KBM-7 (cell line): ENCODE data around the gene MYO1F.
"Not testable (repeated sequence)": the region's sequence is repeated elsewhere in the genome, so short reads cannot be mapped to it uniquely, and the experiment has no call there.

Experiments used
- DNase-seq: peaks from one replicate; pipeline ENCODE4 v3.0.0-alpha.2; 2015
- in situ Hi-C: fragments of 300-500 bp; cut with MboI; formaldehyde crosslinking; loops from 2 replicates; pipeline ENCODE4 v1.14.3; 2020; ENCODE audit warnings: low sequenced_read_pairs, low pct_unique_long_range_greater_than_20kb, mixed read lengths

The MYO1F gene

GRCh38 chr19:8577247-8577646 is at the start of gene MYO1F:
Gene MYO1F, minus strand, starts transcription at chr19:8577442. Its CDS starts 133 bp downstream, at chr19:8577309.
- DNase-seq: peak; percentile 21
- in situ Hi-C loops: no loop called here

- in situ Hi-C loops: no loop called here
- DNase-seq: no peak
These were observed 49.6 kb upstream of the MYO1F start for GRCh38 chr19:8626842-8627241.

DNA sequence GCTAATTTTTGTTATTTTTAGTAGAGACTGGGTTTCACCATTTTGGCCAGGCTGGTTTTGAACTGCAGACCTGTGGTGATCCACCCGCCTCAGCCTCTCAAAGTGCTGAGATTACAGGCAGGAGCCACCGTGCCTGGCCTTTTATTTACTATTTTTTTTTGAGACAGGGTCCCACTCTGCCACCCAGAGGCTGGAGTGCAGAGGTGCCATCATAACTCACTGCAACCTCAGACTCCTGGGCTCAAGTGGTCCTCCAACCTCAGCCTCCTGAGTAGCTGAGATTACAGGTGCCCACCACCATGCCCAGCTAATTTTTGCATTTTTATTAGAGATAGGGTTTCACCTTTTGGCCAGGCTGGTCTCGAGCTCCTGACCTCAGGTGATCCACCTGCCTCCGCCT is 45.6 kb upstream of the MYO1F start:
- in situ Hi-C loops: not testable (repeated sequence)
- DNase-seq: peak; percentile 45

DNA sequence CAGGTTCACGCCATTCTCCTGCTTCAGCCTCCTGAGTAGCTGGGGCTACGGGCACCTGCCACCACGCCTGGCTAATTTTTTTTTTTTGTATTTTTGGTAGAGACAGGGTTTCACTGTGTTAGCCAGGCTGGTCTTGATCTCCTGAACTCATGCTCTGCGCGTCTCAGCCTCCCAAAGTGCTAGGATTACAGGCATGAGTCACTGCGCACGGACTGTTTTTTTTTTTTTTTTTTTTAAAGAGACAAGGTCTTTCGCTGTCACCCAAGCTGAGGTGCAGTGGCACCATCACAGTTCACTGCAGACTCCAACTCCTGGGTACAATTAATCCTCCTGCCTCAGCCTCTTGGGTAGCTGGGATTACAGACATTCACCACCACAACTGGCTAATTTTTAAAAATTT is 41.5 kb upstream of the MYO1F start:
- in situ Hi-C loops: no loop called here
- DNase-seq: no peak

DNA sequence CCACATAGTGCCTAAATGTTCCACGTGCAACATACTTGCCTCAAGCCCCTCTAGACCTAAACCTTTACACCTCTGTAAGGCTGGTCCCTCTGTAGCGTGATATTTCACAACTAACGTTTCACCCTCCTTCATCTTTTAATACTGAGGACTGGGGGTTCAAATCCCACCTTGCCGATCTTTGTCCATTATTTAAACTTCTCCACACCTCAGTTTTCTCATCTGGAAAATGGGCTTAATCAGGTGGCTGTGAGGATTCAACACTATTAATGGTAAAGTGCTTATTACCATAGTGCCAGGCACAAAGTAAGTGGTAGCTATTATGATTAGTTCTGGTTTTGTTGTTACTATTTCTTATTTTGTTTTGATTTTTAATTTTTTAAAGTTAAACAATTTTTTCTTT is 40.7 kb upstream of the MYO1F start:
- in situ Hi-C loops: no loop called here
- DNase-seq: no peak

- in situ Hi-C loops, DNase-seq: not testable (repeated sequence)
These were observed 40.1 kb upstream of the MYO1F start for GRCh38 chr19:8617325-8617724.

- in situ Hi-C loops: no loop called here
- DNase-seq: no peak
These were observed 39.6 kb upstream of the MYO1F start for GRCh38 chr19:8616861-8617260.

- DNase-seq: peak; percentile 78
- in situ Hi-C loops: no loop called here
These were observed 38.8 kb upstream of the MYO1F start for GRCh38 chr19:8615813-8616596.

GRCh38 chr19:8615024-8615423 is 37.8 kb upstream of the MYO1F start:
- in situ Hi-C loops: no loop called here
- DNase-seq: no peak

- no peak for DNase-seq
- in situ Hi-C loops: no loop called here
These were observed 37.2 kb upstream of the MYO1F start for GRCh38 chr19:8614455-8614854.

- in situ Hi-C loops: no loop called here
These were observed 35.5 kb upstream of the MYO1F start for GRCh38 chr19:8612807-8613171.

GRCh38 chr19:8611877-8612806 is 34.9 kb upstream of the MYO1F start:
- in situ Hi-C loops: no loop called here
- DNase-seq: peak; percentile 20

More at GRCh38 chr19:8612807-8613171, 35.5 kb upstream of the MYO1F start:
- DNase-seq: no peak

DNA sequence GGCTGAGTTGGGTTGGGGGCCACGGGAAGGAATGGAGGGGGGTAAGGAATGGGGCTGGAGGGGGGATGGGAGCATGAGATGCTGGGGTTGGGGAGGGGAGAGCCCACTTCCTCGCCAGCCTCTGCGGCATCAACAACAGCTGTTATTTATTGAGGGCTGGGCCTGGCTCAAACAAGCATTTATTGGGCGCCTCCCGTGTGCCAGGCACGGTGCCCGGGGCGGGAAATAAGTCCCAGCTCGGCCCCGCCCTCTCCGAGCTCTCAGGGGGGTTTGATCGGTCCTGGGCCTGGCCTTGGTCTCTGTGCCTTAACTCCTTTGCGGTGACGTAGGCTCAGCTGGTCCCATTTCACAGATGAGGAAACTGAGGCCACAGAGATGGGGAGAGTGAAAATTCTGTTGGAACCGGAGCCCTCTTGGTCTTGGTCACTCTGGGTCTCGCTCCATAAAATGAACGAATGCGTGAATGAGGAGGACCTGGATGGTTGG is 34.2 kb upstream of the MYO1F start:
- DNase-seq: peak; percentile 25
- in situ Hi-C loops: no loop called here

DNA sequence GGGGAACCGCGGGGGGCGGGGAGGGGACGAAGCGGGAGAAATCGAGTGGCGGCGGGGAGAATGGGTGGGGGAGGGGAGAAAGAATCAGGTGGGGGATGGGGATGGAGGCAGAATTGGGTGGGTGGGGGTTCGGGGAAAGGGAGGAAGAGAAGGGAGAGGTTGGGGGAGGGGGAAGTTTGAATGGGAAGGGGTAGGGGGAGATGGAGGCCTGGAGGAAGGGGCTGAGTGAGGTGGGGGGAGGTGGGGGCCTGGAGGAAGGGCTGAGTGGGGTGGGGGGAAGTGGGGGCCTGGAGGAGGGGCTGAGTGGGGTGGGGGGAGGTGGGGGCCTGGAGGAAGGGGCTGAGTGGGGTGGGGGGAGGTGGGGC is 33.7 kb upstream of the MYO1F start:
- in situ Hi-C loops: no loop called here
- DNase-seq: no peak

GRCh38 chr19:8610041-8610935 is 33.0 kb upstream of the MYO1F start, which contains the start of gene ADAMTS10:
Gene ADAMTS10, minus strand, starts transcription at chr19:8610715. Its CDS starts 5,005 bp downstream, at chr19:8605710.
- in situ Hi-C loops: no loop called here
- peak; percentile 41 for DNase-seq

DNA sequence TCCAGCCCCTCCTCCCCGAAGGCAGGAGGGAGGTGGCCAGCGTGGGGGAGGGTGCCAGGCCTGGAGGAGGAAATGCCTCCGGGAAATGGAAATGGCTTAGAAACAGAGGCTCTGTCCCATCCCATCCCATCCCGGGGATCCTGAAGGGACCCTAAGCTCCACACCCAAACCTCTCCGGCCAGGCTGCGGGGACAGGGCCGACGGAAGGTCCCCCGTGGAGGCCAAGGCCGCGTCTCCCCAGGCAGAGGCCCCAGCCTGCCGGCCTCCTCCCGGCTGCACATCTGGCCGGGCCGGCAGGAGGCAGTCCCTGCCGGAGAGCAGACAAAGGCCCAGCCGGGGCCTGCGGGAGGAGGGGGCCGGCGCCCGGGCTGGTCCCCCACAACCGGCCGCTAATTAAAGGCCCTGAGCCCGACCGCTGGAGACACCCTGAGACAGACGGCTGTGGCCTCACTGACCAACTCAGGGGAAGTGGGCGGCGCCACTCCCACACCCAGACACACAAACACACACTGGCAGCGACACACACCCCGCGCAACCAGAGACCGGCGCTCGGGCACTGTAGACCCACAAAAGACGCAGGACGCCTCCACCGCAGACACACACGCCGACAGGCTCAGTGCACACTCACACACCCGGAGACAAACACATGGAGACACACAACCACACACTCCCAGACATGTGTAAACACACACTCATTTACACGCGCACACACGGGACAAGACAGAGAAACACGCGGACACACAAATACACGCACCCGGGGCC is 32.2 kb upstream of the MYO1F start:
- peak; percentile 60 for DNase-seq
- in situ Hi-C loops: no loop called here

GRCh38 chr19:8608941-8609278 is 31.7 kb upstream of the MYO1F start:
- no peak for DNase-seq
- in situ Hi-C loops: no loop called here

GRCh38 chr19:8607386-8607785 is 30.1 kb upstream of the MYO1F start:
- in situ Hi-C loops: no loop called here
- DNase-seq: no peak
